Caco-2 (cell line): ENCODE data around the gene KATNAL2. TPM values are rescaled to one million over a fixed set of nuclear protein-coding genes. Genes with fewer than 3 reads are reported as not detected.

ENCODE experiments used
- BruUV-seq: library from RNA; stranded (reverse); fragments of 400-500 nt; replicated peaks from 2 replicates; lab custom pipeline; 2021; lab: Mats Ljungman, UMichigan
- CTCF ChIA-PET: fragments of 300-600 bp; sonication (Branson Sonifier 250); formaldehyde crosslinking; loops from one replicate; lab custom pipeline; 2022; ENCODE audit warnings: antibody characterized with exemption; lab: Charles Lee
- POLR2A ChIA-PET: fragments of 300-600 bp; sonication (Branson Sonifier 250); formaldehyde crosslinking; loops from one replicate; lab custom pipeline; 2022; ENCODE audit warnings: antibody characterized with exemption; lab: Charles Lee
- DNase-seq, 2 experiments: peaks; one replicate each; pipeline versions ENCODE4 v3.0.0 to v3.0.0-alpha.2; 2020 to 2022
- H3K27me3 ChIP-seq: replicated peaks from 2 replicates; pipeline ENCODE4 v1.6.0; 2011; ENCODE audit warnings: low read length; ENCODE audit not compliant: control insufficient read depth, insufficient read depth
- H3K36me3 ChIP-seq: 2 replicates; pipeline ENCODE4 v1.5.1; 2011; ENCODE audit warnings: low read length; ENCODE audit not compliant: control insufficient read depth, insufficient read depth
- H3K4me1 ChIP-seq: fragments of 250-450 bp; sonication (Bioruptor Pico); 2 replicates; pipeline ENCODE4 v1.5.1; 2020; ENCODE audit warnings: mild to moderate bottlenecking
- H3K4me3 ChIP-seq: 2 replicates; pipeline ENCODE4 v1.5.1; 2011; ENCODE audit warnings: low read depth, mild to moderate bottlenecking, control low read depth, low read length
- H3K9me3 ChIP-seq: fragments of 250-450 bp; sonication (Bioruptor Pico); 2 replicates; pipeline ENCODE4 v1.5.1; 2020; ENCODE audit warnings: mild to moderate bottlenecking, moderate library complexity
- H3K27ac Mint-ChIP-seq: one replicate; pipeline ENCODE4 v1.8.0; 2022; ENCODE audit warnings: mixed read lengths; ENCODE audit not compliant: unreplicated experiment
- H3K27me3 Mint-ChIP-seq: one replicate; pipeline ENCODE4 v1.8.0; 2022; ENCODE audit warnings: mixed read lengths; ENCODE audit not compliant: insufficient read depth, unreplicated experiment
- H3K36me3 Mint-ChIP-seq: one replicate; pipeline ENCODE4 v1.8.0; 2022; ENCODE audit warnings: mild to moderate bottlenecking, mixed read lengths; ENCODE audit not compliant: insufficient read depth, unreplicated experiment
- H3K4me1 Mint-ChIP-seq: one replicate; pipeline ENCODE4 v1.8.0; 2022; ENCODE audit warnings: low read depth, mixed read lengths; ENCODE audit not compliant: unreplicated experiment
- H3K4me3 Mint-ChIP-seq: one replicate; pipeline ENCODE4 v1.8.0; 2022; ENCODE audit warnings: mild to moderate bottlenecking, moderate library complexity, mixed read lengths; ENCODE audit not compliant: unreplicated experiment
- H3K9me3 Mint-ChIP-seq: one replicate; pipeline ENCODE4 v1.8.0; 2022; ENCODE audit warnings: mixed read lengths; ENCODE audit not compliant: unreplicated experiment
- CTCF ChIP-seq, 2 experiments: fragments of 200-600 bp in 1 of 2; IDR thresholded peaks; 1 replicate in 1 of 2; 2 replicates in 1 of 2; pipeline versions ENCODE4 v1.5.1 to v1.8.0; 2011 to 2022; ENCODE audit warnings: antibody characterized with exemption in 1 of 2, control low read depth in 1 of 2, inconsistent platforms in 1 of 2, low read depth in 1 of 2, low read length in 1 of 2, mild to moderate bottlenecking in 1 of 2, moderate library complexity in 1 of 2; ENCODE audit not compliant: insufficient read depth in 1 of 2, severe bottlenecking in 1 of 2, unreplicated experiment in 1 of 2
- intact Hi-C: fragments of 100-400 bp; cut with micrococcal nuclease; formaldehyde crosslinking; loops from one replicate; pipeline ENCODE4 v1.10.0; 2022; ENCODE audit not compliant: unreplicated experiment
- total RNA-seq: library from RNA; stranded (reverse); gene quantifications from 2 replicates; pipeline ENCODE4 v1.2.3, GENCODE V29; 2022

Gene KATNAL2
- total RNA-seq, 1 experiment from 2014 or later = not detected

DNA sequence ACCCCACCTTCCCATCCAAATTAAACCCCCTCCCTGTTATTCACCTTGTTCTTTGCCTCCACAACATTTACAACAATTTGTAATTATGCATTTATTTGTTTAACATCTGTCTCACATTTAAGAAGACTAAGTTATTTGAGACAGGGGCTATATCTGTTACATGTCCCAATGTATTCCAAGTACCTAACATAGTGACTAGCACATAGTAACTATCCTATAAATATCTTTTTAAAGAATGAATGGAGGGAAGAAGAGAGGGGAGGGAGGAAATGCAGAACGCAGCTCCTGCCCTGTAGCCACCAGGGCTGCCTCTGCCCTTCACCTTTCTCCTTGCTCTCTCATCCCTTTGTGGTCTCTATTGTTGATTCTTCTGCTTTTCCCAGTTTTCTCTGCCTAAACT is 192.3 kb downstream of the KATNAL2 start:
- Histone ChIP-seq H3K27me3 (no peaks in the 10 kb centered on the region), H3K36me3 (no peaks in the 10 kb centered on the region), H3K9me3 (no peaks in the 10 kb centered on the region), H3K4me3 (no peak overlapping the region), H3K4me1 (no peaks in the 10 kb centered on the region)
- H3K27ac Mint-ChIP-seq = no peak overlapping the region
- no peaks in the 10 kb centered on the region for H3K4me1 Mint-ChIP-seq
- H3K9me3 Mint-ChIP-seq = no peaks in the 10 kb centered on the region
- ChIA-PET CTCF (no interaction called here), POLR2A (no interaction called here)
- H3K4me3 Mint-ChIP-seq = no peak overlapping the region
- H3K36me3 Mint-ChIP-seq = no peaks in the 10 kb centered on the region
- DNase-seq = no peak
- BruUV-seq = no TSS peak
- TF ChIP-seq CTCF (IDR thresholded peaks at IDR 0.05; ENCODE audit: insufficient read depth in 1 of 2, low read depth in 1 of 2, low read length in 1 of 2, severe bottlenecking in 1 of 2, unreplicated experiment in 1 of 2) = no peak
- intact Hi-C loops = no loop called here
- no peaks in the 10 kb centered on the region for H3K27me3 Mint-ChIP-seq

- no peaks in the 10 kb centered on the region for H3K9me3 ChIP-seq
- no peaks in the 10 kb centered on the region for H3K4me1 Mint-ChIP-seq
- H3K4me1 ChIP-seq = no peaks in the 10 kb centered on the region
- no TSS peak for BruUV-seq
- POLR2A ChIA-PET = no interaction called here
- H3K4me3 ChIP-seq = no peak overlapping the region
- TF ChIP-seq CTCF (IDR thresholded peaks at IDR 0.05; ENCODE audit: insufficient read depth in 1 of 2, low read depth in 1 of 2, low read length in 1 of 2, severe bottlenecking in 1 of 2, unreplicated experiment in 1 of 2) = no peak
- H3K36me3 ChIP-seq = no peaks in the 10 kb centered on the region
- intact Hi-C loops = no loop called here
- no peak overlapping the region for H3K4me3 Mint-ChIP-seq
- H3K36me3 Mint-ChIP-seq = no peaks in the 10 kb centered on the region
- H3K9me3 Mint-ChIP-seq = no peaks in the 10 kb centered on the region
- no peaks in the 10 kb centered on the region for H3K27me3 Mint-ChIP-seq
- no peaks in the 10 kb centered on the region for H3K27me3 ChIP-seq
- no peak for DNase-seq
- H3K27ac Mint-ChIP-seq = no peak overlapping the region
- CTCF ChIA-PET = no interaction called here
These were observed 193.3 kb downstream of the KATNAL2 start for GRCh38 chr18:47110492-47111274.

GRCh38 chr18:47113796-47114540 is 196.6 kb downstream of the KATNAL2 start:
- TF ChIP-seq CTCF (IDR thresholded peaks at IDR 0.05; ENCODE audit: insufficient read depth in 1 of 2, low read depth in 1 of 2, low read length in 1 of 2, severe bottlenecking in 1 of 2, unreplicated experiment in 1 of 2) = no peak
- DNase-seq = no peak
- Mint-ChIP-seq H3K36me3 (no peaks in the 10 kb centered on the region), H3K4me1 (no peaks in the 10 kb centered on the region), H3K9me3 (no peaks in the 10 kb centered on the region), H3K27me3 (no peaks in the 10 kb centered on the region), H3K27ac (no peak overlapping the region), H3K4me3 (no peak overlapping the region)
- no TSS peak for BruUV-seq
- Histone ChIP-seq H3K36me3 (no peaks in the 10 kb centered on the region), H3K4me3 (no peak overlapping the region), H3K27me3 (no peaks in the 10 kb centered on the region), H3K9me3 (no peaks in the 10 kb centered on the region), H3K4me1 (no peaks in the 10 kb centered on the region)
- intact Hi-C loops = no loop called here
- POLR2A ChIA-PET = no interaction called here
- CTCF ChIA-PET = no interaction called here
